Activated B cell treated with CpG ODN at 0.5 μM for 24 hours (primary cell): ENCODE results near the gene ZNF343. TPM values are rescaled to one million over a fixed set of nuclear protein-coding genes. Genes with fewer than 3 reads are reported as not detected.
A peak's percentile ranks its signal among the peaks of the same experiment; 100 is the strongest.

ENCODE experiments used
- ATAC-seq: fragments of 200-7000 bp; cut with Tn5 transposase; one replicate; pipeline ENCODE4 v1.10.0; 2021; ENCODE audit warnings: low read depth, mild to moderate bottlenecking, moderate library complexity
- CTCF ChIA-PET: fragments of 350-600 bp; sonication (Branson Sonifier 250); formaldehyde crosslinking; loops from one replicate; lab custom pipeline; 2021; ENCODE audit warnings: antibody characterized with exemption; lab: Charles Lee
- POLR2A ChIA-PET: fragments of 350-600 bp; sonication (Branson Sonifier 250); formaldehyde crosslinking; loops from one replicate; lab custom pipeline; 2021; ENCODE audit warnings: antibody characterized with exemption; lab: Charles Lee
- DNase-seq: peaks from one replicate; pipeline ENCODE4 v3.0.0; 2022
- H3K27ac Mint-ChIP-seq: one replicate; pipeline ENCODE4 v1.8.0; 2020; ENCODE audit warnings: mixed read lengths
- H3K27me3 Mint-ChIP-seq: one replicate; pipeline ENCODE4 v1.8.0; 2021; ENCODE audit warnings: mixed read lengths
- H3K36me3 Mint-ChIP-seq: one replicate; pipeline ENCODE4 v1.8.0; 2021; ENCODE audit warnings: low read depth, mixed read lengths
- H3K4me1 Mint-ChIP-seq: one replicate; pipeline ENCODE4 v1.8.0; 2021; ENCODE audit warnings: mixed read lengths
- H3K4me3 Mint-ChIP-seq: one replicate; pipeline ENCODE4 v1.8.0; 2020; ENCODE audit warnings: mild to moderate bottlenecking, mixed read lengths
- H3K9me3 Mint-ChIP-seq: one replicate; pipeline ENCODE4 v1.8.0; 2020; ENCODE audit warnings: mixed read lengths
- CTCF ChIP-seq: fragments of 200-600 bp; IDR thresholded peaks from one replicate; pipeline ENCODE4 v1.8.0; 2022; ENCODE audit warnings: antibody characterized with exemption, mild to moderate bottlenecking
- intact Hi-C: fragments of 100-400 bp; cut with micrococcal nuclease; formaldehyde crosslinking; loops from one replicate; pipeline ENCODE4 v1.15.1; 2024
- total RNA-seq: library from RNA; stranded (reverse); gene quantifications from 2 replicates; pipeline ENCODE4 v1.2.3, GENCODE V29; 2022

ZNF343 gene
- total RNA-seq, 1 donor from 2014 or later = 16.6 TPM

GRCh38 chr20:2451939-2452732, 56.6 kb downstream of the ZNF343 start:
- Mint-ChIP-seq H3K36me3 (peaks cover 6% of the 10 kb centered on the region), H3K27ac (no peak overlapping the region), H3K4me3 (no peak overlapping the region), H3K27me3 (no peaks in the 10 kb centered on the region), H3K4me1 (peaks cover 2% of the 10 kb centered on the region), H3K9me3 (peaks cover under 1% of the 10 kb centered on the region)
- no peak for TF ChIP-seq CTCF
- ATAC-seq = peak; percentile 54
- ChIA-PET CTCF (interaction anchor here (0.7 to 5.0 kb wide), 17 partner anchors 9 to 688 kb away, joined by 3 to 71 read pairs (median 3); no protein-coding TSS in a partner anchor), POLR2A (interaction anchor here (0.7 to 1.9 kb wide), 2 partner anchors 245 to 263 kb away, joined by 4 read pairs; no protein-coding TSS in a partner anchor)
- DNase-seq = peak; percentile 23
- intact Hi-C loops = loop anchor here (1.0 to 5.0 kb wide), 2 partner anchors 101 to 675 kb away; no protein-coding TSS in a partner anchor

GRCh38 chr20:2451422-2451821, 57.3 kb downstream of the ZNF343 start:
- intact Hi-C loops = loop anchor here (5.0 kb wide), 1 partner anchor 674 kb away; no protein-coding TSS in a partner anchor
- no peaks in the 10 kb centered on the region for H3K27me3 Mint-ChIP-seq
- no peak overlapping the region for H3K27ac Mint-ChIP-seq
- CTCF ChIA-PET = interaction anchor here (0.8 to 5.0 kb wide), 8 partner anchors 18 to 687 kb away, joined by 3 to 71 read pairs (median 4); no protein-coding TSS in a partner anchor
- H3K4me3 Mint-ChIP-seq = no peak overlapping the region
- DNase-seq = no peak
- POLR2A ChIA-PET = interaction anchor here (1.9 kb wide), 1 partner anchor 244 kb away, joined by 4 read pairs; no protein-coding TSS in a partner anchor
- no peak for TF ChIP-seq CTCF
- H3K9me3 Mint-ChIP-seq = peaks cover 4% of the 10 kb centered on the region
- peaks cover 2% of the 10 kb centered on the region for H3K4me1 Mint-ChIP-seq
- peaks cover 2% of the 10 kb centered on the region for H3K36me3 Mint-ChIP-seq
- no peak for ATAC-seq

- ChIA-PET CTCF (interaction anchor here (5.0 kb wide), 1 partner anchor 242 kb away, joined by 71 read pairs; no protein-coding TSS in a partner anchor), POLR2A (no interaction called here)
- DNase-seq = no peak
- Mint-ChIP-seq H3K4me1 (peaks cover 2% of the 10 kb centered on the region), H3K27me3 (no peaks in the 10 kb centered on the region), H3K36me3 (no peaks in the 10 kb centered on the region), H3K9me3 (peaks cover 4% of the 10 kb centered on the region), H3K4me3 (no peak overlapping the region), H3K27ac (no peak overlapping the region)
- no peak for TF ChIP-seq CTCF
- intact Hi-C loops = no loop called here
- ATAC-seq = no peak
These were observed 59.3 kb downstream of the ZNF343 start for GRCh38 chr20:2449386-2449785.

DNA sequence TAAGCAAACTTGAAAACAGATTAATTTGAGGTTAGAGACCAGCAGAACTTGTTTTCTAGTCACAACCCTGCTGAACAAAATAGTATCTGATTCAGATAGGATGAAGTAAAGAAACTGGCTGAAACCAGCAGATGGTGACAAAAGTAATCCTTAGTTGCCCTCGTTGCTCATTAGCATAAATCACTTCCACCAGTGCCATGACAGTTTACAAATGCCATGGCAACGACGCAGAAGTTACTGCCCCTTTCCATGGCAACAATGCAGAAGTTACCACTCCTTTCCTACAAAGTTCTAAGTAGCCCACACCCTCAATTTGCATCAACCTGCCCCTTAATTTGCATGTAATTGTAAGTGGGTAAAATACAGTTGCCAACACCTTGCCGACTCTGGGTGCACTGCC, 61.9 kb downstream of the ZNF343 start:
- Mint-ChIP-seq H3K9me3 (peaks cover 4% of the 10 kb centered on the region), H3K27me3 (no peaks in the 10 kb centered on the region), H3K36me3 (no peaks in the 10 kb centered on the region), H3K4me3 (no peak overlapping the region), H3K4me1 (peaks cover 2% of the 10 kb centered on the region), H3K27ac (no peak overlapping the region)
- ChIA-PET POLR2A (no interaction called here), CTCF (interaction anchor here (1.4 kb wide), 1 partner anchor 239 kb away, joined by 6 read pairs; no protein-coding TSS in a partner anchor)
- ATAC-seq (no peak), DNase-seq (no peak)
- intact Hi-C loops = no loop called here
- TF ChIP-seq CTCF = no peak

Other genes starting within 250 kb of the ZNF343 start
- not detected in 2 replicates for gene TGM3, start 212.9 kb downstream of the ZNF343 start, total RNA-seq
- gene TGM6, start 128.0 kb downstream of the ZNF343 start, total RNA-seq = not detected in 2 replicates
- 215 and 234 TPM in 2 replicates for gene SNRPB, start 38.1 kb downstream of the ZNF343 start, total RNA-seq
- gene TMC2, start 27.7 kb upstream of the ZNF343 start, total RNA-seq = not detected in 2 replicates
- 327 and 333 TPM in 2 replicates for gene NOP56, start 143.7 kb upstream of the ZNF343 start, total RNA-seq
- 121 and 127 TPM in 2 replicates for gene IDH3B, start 155.3 kb upstream of the ZNF343 start, total RNA-seq
- 1.6 and 2.4 TPM in 2 replicates for gene EBF4, start 183.9 kb upstream of the ZNF343 start, total RNA-seq